ENCODE data around the gene RAB17.
"Not testable (repeated sequence)": the region's sequence is repeated elsewhere in the genome, so short reads cannot be mapped to it uniquely, and the experiment has no call there.

Gene RAB17

GRCh38 chr2:237598468-237599208 is 8.1 kb upstream of the RAB17 start:
- DNase-seq, result no peak

- no peak for DNase-seq
These were observed 6.9 kb upstream of the RAB17 start for GRCh38 chr2:237597196-237598145.

GRCh38 chr2:237596520-237597195 is 6.1 kb upstream of the RAB17 start:
- no peak for DNase-seq

GRCh38 chr2:237595829-237596519 is 5.4 kb upstream of the RAB17 start:
- DNase-seq, result not testable (repeated sequence)

- DNase-seq, result no peak
These were observed 4.0 kb upstream of the RAB17 start for GRCh38 chr2:237594514-237594871.

- no peak for DNase-seq
These were observed 3.2 kb upstream of the RAB17 start for GRCh38 chr2:237593596-237594320.

- DNase-seq, result no peak
These were observed 2.5 kb upstream of the RAB17 start for GRCh38 chr2:237593036-237593435.

GRCh38 chr2:237592425-237592980 is 2.0 kb upstream of the RAB17 start:
- no peak for DNase-seq

- DNase-seq, result no peak
These were observed 777 bp upstream of the RAB17 start for GRCh38 chr2:237591141-237591881.

GRCh38 chr2:237588044-237588696 is 2.4 kb downstream of the RAB17 start:
- DNase-seq, result no peak

- DNase-seq, result no peak
These were observed 4.8 kb downstream of the RAB17 start for GRCh38 chr2:237585590-237586221.

GRCh38 chr2:237583385-237584295 is 6.9 kb downstream of the RAB17 start:
- DNase-seq, result no peak

- peak; percentile 51 for DNase-seq
These were observed 8.5 kb downstream of the RAB17 start for GRCh38 chr2:237581751-237582746.

GRCh38 chr2:237581326-237581725 is 9.2 kb downstream of the RAB17 start:
- DNase-seq, result no peak

GRCh38 chr2:237577956-237578870 is 12.3 kb downstream of the RAB17 start:
- no peak for DNase-seq

- DNase-seq, result no peak
These were observed 13.1 kb downstream of the RAB17 start for GRCh38 chr2:237577458-237577857.

Measured in CD4-positive, alpha-beta T cell treated with Interleukin-21 for 1 hour (primary cell).